ENCODE measurements around the gene TCHH.

TCHH gene

GRCh38 chr1:152112101-152112884 is 3.0 kb downstream of the TCHH start (continued):
- no peak; the same call in 1 of the 2 replicates for TF ChIP-seq ZNF280D (tag by site-specific recombination; IDR thresholded peaks at IDR 0.05)
- peak; percentile 23; the same call in 1 of the 2 replicates for TF ChIP-seq PRDM1 (tag by site-specific recombination; IDR thresholded peaks at IDR 0.05)
- peak; percentile 69 for TF ChIP-seq ZBTB17 (tag by site-specific recombination; IDR thresholded peaks at IDR 0.05)
- no peak for TF ChIP-seq ZNF645 (tag by site-specific recombination; IDR thresholded peaks at IDR 0.05)
- no peak for TF ChIP-seq YY1 (tag by site-specific recombination; IDR thresholded peaks at IDR 0.05)
- no peak for TF ChIP-seq ZNF280C (tag by site-specific recombination; IDR thresholded peaks at IDR 0.05)
- no peak for TF ChIP-seq ZSCAN30 (tag by site-specific recombination; IDR thresholded peaks at IDR 0.05)
- TF ChIP-seq SCRT2 (tag by site-specific recombination; IDR thresholded peaks at IDR 0.05): peak; percentile 43
- no peak for TF ChIP-seq ZNF184 (tag by site-specific recombination; IDR thresholded peaks at IDR 0.05)
- TF ChIP-seq ZNF707 (tag by site-specific recombination; IDR thresholded peaks at IDR 0.05): no peak
- TF ChIP-seq ZNF48 (tag by site-specific recombination; IDR thresholded peaks at IDR 0.05): no peak
- TF ChIP-seq ZNF776 (tag by site-specific recombination; IDR thresholded peaks at IDR 0.05; ENCODE audit: borderline replicate concordance): no peak
- no peak for TF ChIP-seq ZNF626 (tag by site-specific recombination; IDR thresholded peaks at IDR 0.05)
- TF ChIP-seq ZNF621 (tag by site-specific recombination; IDR thresholded peaks at IDR 0.05): no peak
- peak; percentile 69 for TF ChIP-seq ZIC2 (tag by site-specific recombination; IDR thresholded peaks at IDR 0.05)
- no peak for TF ChIP-seq SCRT1 (tag by site-specific recombination; IDR thresholded peaks at IDR 0.05; ENCODE audit: borderline replicate concordance)

- H3K27ac ChIP-seq (ENCODE audit: extremely low read depth, low read depth, low read length): peak overlapping the region; percentile 17; the same call in 1 of the 2 replicates
- no peaks in the 10 kb centered on the region for H3K9me3 ChIP-seq (ENCODE audit: control insufficient read depth, insufficient read depth, low read depth, low read length)
- ChIA-PET CTCF (interaction anchor here (0.6 to 9.4 kb wide), 8 partner anchors 10 to 411 kb away, joined by 3 to 66 read pairs (median 4); no protein-coding TSS in a partner anchor), POLR2A (interaction anchor here (0.6 kb wide), 1 partner anchor 628 kb away, joined by 8 read pairs; no protein-coding TSS in a partner anchor)
- no peaks in the 10 kb centered on the region for H3K36me3 ChIP-seq (ENCODE audit: control insufficient read depth in 2 of 2, insufficient read depth in 1 of 2, low read length in 2 of 2)
- peak overlapping the region; percentile 39 for H3K4me3 ChIP-seq (ENCODE audit: low read depth, low read length)
- H3K4me1 ChIP-seq (ENCODE audit: control insufficient read depth, insufficient read depth, low read length): peaks cover 4% of the 10 kb centered on the region; the same call in 1 of the 2 replicates
- no peak for TF ChIP-seq PRDM6 (tag by site-specific recombination; IDR thresholded peaks at IDR 0.05)
- TF ChIP-seq SETDB1 (IDR thresholded peaks at IDR 0.05; ENCODE audit: insufficient read length, low read length): peak; percentile 25
- peak; percentile 94 for TF ChIP-seq ZBTB6 (tag by site-specific recombination; IDR thresholded peaks at IDR 0.05)
- no peak for TF ChIP-seq ZNF660 (tag by site-specific recombination; IDR thresholded peaks at IDR 0.05)
- TF ChIP-seq ZNF214 (tag by site-specific recombination; IDR thresholded peaks at IDR 0.05; ENCODE audit: borderline replicate concordance): no peak
- TF ChIP-seq ZNF202 (tag by site-specific recombination; IDR thresholded peaks at IDR 0.05; ENCODE audit: borderline replicate concordance): no peak
- no peak for TF ChIP-seq ZNF843 (tag by site-specific recombination; IDR thresholded peaks at IDR 0.05)
- no peak for TF ChIP-seq EGR2 (tag by site-specific recombination; IDR thresholded peaks at IDR 0.05; ENCODE audit: low read depth)
- TF ChIP-seq ZNF544 (tag by site-specific recombination; IDR thresholded peaks at IDR 0.05): no peak
- TF ChIP-seq GLI2 (tag by site-specific recombination; IDR thresholded peaks at IDR 0.05; ENCODE audit: borderline replicate concordance, low read depth): no peak
- TF ChIP-seq ZNF791 (tag by site-specific recombination; IDR thresholded peaks at IDR 0.05): no peak
- no peak for TF ChIP-seq ZNF433 (tag by site-specific recombination; IDR thresholded peaks at IDR 0.05; ENCODE audit: low read depth)
These were observed 3.7 kb downstream of the TCHH start for GRCh38 chr1:152111515-152111968.
